MCF 10A (cell line): ENCODE results near the gene LGALS8. TPM values are rescaled to one million over a fixed set of nuclear protein-coding genes. Genes with fewer than 3 reads are reported as not detected.
A peak's percentile ranks its signal among the peaks of the same experiment; 100 is the strongest.

Experiments
- BruUV-seq: library from RNA; stranded (reverse); fragments of 400-500 nt; replicated peaks from 2 replicates; lab custom pipeline; 2021; lab: Mats Ljungman, UMichigan
- CTCF ChIA-PET: fragments of 300-600 bp; sonication (Branson Sonifier 250); formaldehyde crosslinking; extraction: SDS; loops from one replicate; lab custom pipeline; 2021; ENCODE audit warnings: antibody characterized with exemption, inconsistent platforms; lab: Yijun Ruan, JAX
- POLR2A ChIA-PET: fragments of 300-600, 350-650 bp; sonication (Branson Sonifier 250); formaldehyde crosslinking; extraction: SDS; loops from one replicate; lab custom pipeline; 2020; ENCODE audit warnings: antibody characterized with exemption, inconsistent platforms; lab: Yijun Ruan, JAX
- DNase-seq: peaks from one replicate; pipeline ENCODE4 v3.0.0-alpha.2; 2018; ENCODE audit not compliant: unreplicated experiment
- H3K27ac Mint-ChIP-seq: one replicate; pipeline ENCODE4 v1.8.0; 2022; ENCODE audit warnings: mild to moderate bottlenecking, low read depth, mixed read lengths; ENCODE audit not compliant: unreplicated experiment
- H3K27me3 Mint-ChIP-seq: one replicate; pipeline ENCODE4 v1.8.0; 2022; ENCODE audit warnings: mixed read lengths; ENCODE audit not compliant: insufficient read depth, unreplicated experiment
- H3K36me3 Mint-ChIP-seq: one replicate; pipeline ENCODE4 v1.8.0; 2022; ENCODE audit warnings: mild to moderate bottlenecking, moderate library complexity, mixed read lengths; ENCODE audit not compliant: insufficient read depth, unreplicated experiment
- H3K4me1 Mint-ChIP-seq: one replicate; pipeline ENCODE4 v1.8.0; 2022; ENCODE audit warnings: mixed read lengths; ENCODE audit not compliant: insufficient read depth, unreplicated experiment
- H3K4me3 Mint-ChIP-seq: one replicate; pipeline ENCODE4 v1.8.0; 2022; ENCODE audit warnings: mild to moderate bottlenecking, moderate library complexity, mixed read lengths; ENCODE audit not compliant: unreplicated experiment
- H3K9me3 Mint-ChIP-seq: one replicate; pipeline ENCODE4 v1.8.0; 2022; ENCODE audit warnings: mixed read lengths; ENCODE audit not compliant: unreplicated experiment
- CTCF ChIP-seq: fragments of 200-600 bp; IDR thresholded peaks from one replicate; pipeline ENCODE4 v1.8.0; 2022; ENCODE audit warnings: antibody characterized with exemption, mild to moderate bottlenecking; ENCODE audit not compliant: unreplicated experiment
- intact Hi-C: fragments of 100-400 bp; cut with micrococcal nuclease; formaldehyde crosslinking; loops from 2 replicates; pipeline ENCODE4 v1.14.1; 2022
- total RNA-seq: library from RNA; stranded (reverse); gene quantifications from 2 replicates; pipeline ENCODE4 v1.2.3, GENCODE V29; 2022

The LGALS8 gene
- total RNA-seq, 1 experiment from 2014 or later, result 73.2 TPM

GRCh38 chr1:236534151-236534651, 10.4 kb downstream of the LGALS8 start:
- POLR2A ChIA-PET, result interaction anchor here (0.6 to 9.7 kb wide), 11 partner anchors 9 to 389 kb away, joined by 3 to 99 read pairs (median 4); partner anchors contain the start of gene LGALS8
- Mint-ChIP-seq H3K36me3 (peaks cover 63% of the 10 kb centered on the region), H3K4me3 (no peak overlapping the region), H3K27ac (peak overlapping the region; percentile 9), H3K27me3 (no peaks in the 10 kb centered on the region), H3K4me1 (peaks cover 34% of the 10 kb centered on the region), H3K9me3 (no peaks in the 10 kb centered on the region)
- TF ChIP-seq CTCF, result no peak
- CTCF ChIA-PET, result interaction anchor here (0.6 to 7.6 kb wide), 17 partner anchors 9 to 435 kb away, joined by 3 to 74 read pairs (median 3); no protein-coding TSS in a partner anchor
- peak; percentile 22 for DNase-seq
- intact Hi-C loops, result loop anchor here (5.0 kb wide), 1 partner anchor 42 kb away; no protein-coding TSS in a partner anchor
- BruUV-seq, result no TSS peak

GRCh38 chr1:236535190-236535589, 11.4 kb downstream of the LGALS8 start:
- no TSS peak for BruUV-seq
- POLR2A ChIA-PET, result interaction anchor here (0.7 to 9.7 kb wide), 6 partner anchors 9 to 268 kb away, joined by 4 to 99 read pairs (median 6); partner anchors contain the start of gene LGALS8
- DNase-seq, result no peak
- H3K27me3 Mint-ChIP-seq, result no peaks in the 10 kb centered on the region
- no peak for TF ChIP-seq CTCF
- H3K9me3 Mint-ChIP-seq, result no peaks in the 10 kb centered on the region
- no peak overlapping the region for H3K27ac Mint-ChIP-seq
- no peak overlapping the region for H3K4me3 Mint-ChIP-seq
- H3K36me3 Mint-ChIP-seq, result peaks cover 63% of the 10 kb centered on the region
- H3K4me1 Mint-ChIP-seq, result peaks cover 34% of the 10 kb centered on the region
- CTCF ChIA-PET, result interaction anchor here (0.6 to 7.6 kb wide), 9 partner anchors 14 to 1164 kb away, joined by 3 to 74 read pairs (median 3); no protein-coding TSS in a partner anchor
- intact Hi-C loops, result no loop called here

DNA sequence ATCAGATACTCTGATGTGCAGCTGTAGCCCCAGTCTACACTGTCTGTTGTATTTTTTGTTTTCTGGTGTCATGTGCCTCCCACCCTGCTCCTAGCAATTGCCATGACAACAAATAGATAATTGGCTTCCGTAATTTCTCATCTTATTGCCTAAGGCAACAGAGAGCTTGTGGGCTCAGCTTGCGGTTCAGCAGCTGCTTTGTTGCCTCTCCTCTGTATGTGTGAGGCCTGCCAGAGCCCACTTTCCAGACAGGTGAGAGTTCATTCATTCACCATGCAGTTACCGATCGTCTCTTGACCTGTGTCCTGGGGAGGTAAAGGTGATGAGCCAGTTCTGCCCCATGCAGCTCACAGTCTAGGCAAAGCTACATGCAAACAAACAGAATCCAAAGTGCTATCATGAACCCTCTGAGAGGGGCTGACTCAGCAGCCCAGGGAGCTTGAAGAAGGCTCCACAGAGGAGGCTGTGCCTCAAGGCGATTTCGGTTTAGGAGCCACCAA, 11.9 kb downstream of the LGALS8 start:
- Mint-ChIP-seq H3K9me3 (no peaks in the 10 kb centered on the region), H3K36me3 (peaks cover 63% of the 10 kb centered on the region), H3K4me3 (no peak overlapping the region), H3K27me3 (no peaks in the 10 kb centered on the region), H3K4me1 (peaks cover 34% of the 10 kb centered on the region), H3K27ac (no peak overlapping the region)
- TF ChIP-seq CTCF, result no peak
- POLR2A ChIA-PET, result interaction anchor here (1.0 to 9.7 kb wide), 5 partner anchors 8 to 16 kb away, joined by 4 to 99 read pairs (median 8); partner anchors contain the start of gene LGALS8
- BruUV-seq, result no TSS peak
- intact Hi-C loops, result no loop called here
- CTCF ChIA-PET, result interaction anchor here (0.5 to 7.6 kb wide), 5 partner anchors 43 to 429 kb away, joined by 3 to 74 read pairs (median 3); no protein-coding TSS in a partner anchor
- DNase-seq, result no peak

DNA sequence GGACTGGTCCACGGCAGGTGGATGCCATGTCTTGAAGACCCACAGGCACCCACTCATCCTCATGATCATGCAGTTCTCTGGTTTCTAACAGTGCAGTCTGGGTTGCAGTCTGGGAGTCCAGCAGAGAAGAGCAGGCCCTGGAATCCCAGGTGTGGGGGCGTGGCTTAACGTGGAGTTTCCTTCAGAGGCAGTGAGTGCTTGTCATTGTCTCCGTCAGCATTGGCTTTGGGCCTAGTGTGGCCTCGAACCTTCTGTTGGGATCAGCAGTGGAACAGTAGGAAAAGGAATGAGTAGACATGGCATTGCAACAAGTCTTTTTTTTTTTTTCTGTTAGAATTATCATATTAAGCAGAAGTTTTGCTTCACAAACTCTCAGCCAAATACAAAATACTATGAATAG, 12.8 kb downstream of the LGALS8 start:
- peaks cover 32% of the 10 kb centered on the region for H3K4me1 Mint-ChIP-seq
- ChIA-PET POLR2A (interaction anchor here (1.2 to 9.7 kb wide), 4 partner anchors 7 to 13 kb away, joined by 5 to 99 read pairs (median 12); partner anchors contain the start of gene LGALS8), CTCF (interaction anchor here (0.6 to 7.6 kb wide), 3 partner anchors 10 to 837 kb away, joined by 4 to 74 read pairs (median 8); no protein-coding TSS in a partner anchor)
- intact Hi-C loops, result no loop called here
- peaks cover 70% of the 10 kb centered on the region for H3K36me3 Mint-ChIP-seq
- no peak overlapping the region for H3K27ac Mint-ChIP-seq
- no peak for TF ChIP-seq CTCF
- H3K9me3 Mint-ChIP-seq, result no peaks in the 10 kb centered on the region
- no peaks in the 10 kb centered on the region for H3K27me3 Mint-ChIP-seq
- DNase-seq, result no peak
- no peak overlapping the region for H3K4me3 Mint-ChIP-seq
- BruUV-seq, result no TSS peak
